ENCODE results near the gene DNAJB6.

Gene DNAJB6

GRCh38 chr7:157396316-157397035, 59.7 kb downstream of the DNAJB6 start:
- DNase-seq (ENCODE audit: low spot score): no peak

DNA sequence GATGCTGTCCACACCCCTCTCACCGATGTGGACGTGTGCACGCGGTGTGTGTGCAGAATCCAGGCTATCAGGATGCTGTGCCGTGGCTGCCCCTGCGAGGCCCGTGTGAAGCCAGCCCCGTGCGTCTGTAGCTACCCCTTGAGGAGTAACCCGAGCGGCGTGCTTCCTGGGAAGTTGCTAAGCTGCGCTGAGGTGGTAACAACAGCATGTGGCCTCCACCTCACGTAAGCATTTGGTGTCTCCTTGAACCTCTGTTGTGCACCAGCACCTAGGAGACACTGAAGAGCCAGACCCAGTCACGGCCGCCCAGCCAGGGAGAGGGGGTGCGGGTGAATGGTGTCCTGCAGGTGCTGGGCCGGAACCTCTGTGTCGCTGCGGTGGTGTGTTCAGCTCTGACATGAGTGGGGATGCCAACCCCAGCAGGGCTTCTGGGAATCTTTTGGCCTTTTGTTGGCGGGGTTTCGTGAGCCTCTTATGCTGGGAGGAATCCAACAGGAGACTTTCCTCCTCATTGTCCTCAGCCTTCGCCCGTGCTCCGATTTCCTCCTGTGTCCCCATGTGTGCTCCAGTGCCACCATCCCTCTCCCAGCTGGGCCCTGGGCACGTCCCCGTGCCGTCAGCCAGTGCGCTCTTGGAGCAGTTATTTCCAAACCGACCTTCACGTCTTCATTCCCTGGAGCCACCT, 60.4 kb downstream of the DNAJB6 start:
- no peak for DNase-seq (ENCODE audit: low spot score)

- peak; percentile 72 for DNase-seq (ENCODE audit: low spot score)
Measured at GRCh38 chr7:157397731-157398691, 61.2 kb downstream of the DNAJB6 start.

GRCh38 chr7:157399086-157399687, 62.4 kb downstream of the DNAJB6 start:
- DNase-seq (ENCODE audit: low spot score): no peak

DNA sequence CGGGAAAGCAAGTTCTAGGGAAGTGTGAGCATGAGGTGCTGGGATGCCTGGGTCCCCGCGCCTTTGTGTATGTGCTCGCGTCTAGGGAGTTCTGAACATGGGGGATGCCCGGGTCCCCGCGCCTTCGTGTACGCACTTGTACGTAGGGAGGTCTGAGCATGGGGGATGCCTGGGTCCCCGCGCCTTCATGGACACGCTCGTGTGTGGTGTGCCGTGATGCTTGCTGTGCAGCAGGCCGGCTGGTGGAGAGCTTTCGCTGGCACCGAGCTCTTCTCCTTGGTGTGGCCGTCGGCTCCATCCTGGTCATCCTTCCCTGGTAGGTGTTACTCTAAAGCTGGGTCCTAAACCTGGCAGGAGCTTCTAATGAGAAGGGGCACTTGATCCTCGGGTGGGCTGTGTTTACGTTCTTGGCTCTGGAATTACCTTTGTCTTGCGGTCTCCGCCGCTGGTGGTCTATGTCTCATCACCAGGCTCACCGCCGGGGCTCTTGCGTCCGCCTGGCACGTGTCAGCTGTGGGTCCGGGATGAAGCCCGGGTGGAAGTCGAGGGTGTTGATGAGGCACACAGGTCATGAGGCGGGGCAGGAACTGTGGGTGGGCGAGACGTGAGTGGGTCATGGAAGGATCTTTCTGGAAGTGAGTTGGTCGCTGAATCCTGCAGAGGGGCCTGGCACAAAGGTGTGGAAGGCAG, 63.5 kb downstream of the DNAJB6 start:
- no peak for DNase-seq (ENCODE audit: low spot score)

GRCh38 chr7:157401567-157402387, 65.0 kb downstream of the DNAJB6 start:
- DNase-seq (ENCODE audit: low spot score): no peak

DNA sequence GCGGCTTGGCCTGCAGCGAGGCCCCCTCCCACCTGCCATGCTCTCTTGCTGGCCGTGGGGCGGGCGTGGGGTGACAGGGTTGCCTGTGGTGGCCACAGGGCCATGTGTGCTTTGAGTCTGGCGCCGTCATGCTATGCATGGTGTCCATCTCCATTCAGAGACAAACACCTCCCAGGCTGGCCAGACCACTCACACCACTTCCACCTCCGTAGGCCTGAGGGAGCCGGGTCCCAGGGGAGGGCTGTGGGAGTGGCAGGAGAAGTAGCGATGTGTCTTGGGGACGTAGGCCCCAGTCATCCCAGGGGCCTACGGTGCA, 65.5 kb downstream of the DNAJB6 start:
- no peak for DNase-seq (ENCODE audit: low spot score)

- no peak for DNase-seq (ENCODE audit: low spot score)
Measured at GRCh38 chr7:157402911-157403534, 66.2 kb downstream of the DNAJB6 start.

DNA sequence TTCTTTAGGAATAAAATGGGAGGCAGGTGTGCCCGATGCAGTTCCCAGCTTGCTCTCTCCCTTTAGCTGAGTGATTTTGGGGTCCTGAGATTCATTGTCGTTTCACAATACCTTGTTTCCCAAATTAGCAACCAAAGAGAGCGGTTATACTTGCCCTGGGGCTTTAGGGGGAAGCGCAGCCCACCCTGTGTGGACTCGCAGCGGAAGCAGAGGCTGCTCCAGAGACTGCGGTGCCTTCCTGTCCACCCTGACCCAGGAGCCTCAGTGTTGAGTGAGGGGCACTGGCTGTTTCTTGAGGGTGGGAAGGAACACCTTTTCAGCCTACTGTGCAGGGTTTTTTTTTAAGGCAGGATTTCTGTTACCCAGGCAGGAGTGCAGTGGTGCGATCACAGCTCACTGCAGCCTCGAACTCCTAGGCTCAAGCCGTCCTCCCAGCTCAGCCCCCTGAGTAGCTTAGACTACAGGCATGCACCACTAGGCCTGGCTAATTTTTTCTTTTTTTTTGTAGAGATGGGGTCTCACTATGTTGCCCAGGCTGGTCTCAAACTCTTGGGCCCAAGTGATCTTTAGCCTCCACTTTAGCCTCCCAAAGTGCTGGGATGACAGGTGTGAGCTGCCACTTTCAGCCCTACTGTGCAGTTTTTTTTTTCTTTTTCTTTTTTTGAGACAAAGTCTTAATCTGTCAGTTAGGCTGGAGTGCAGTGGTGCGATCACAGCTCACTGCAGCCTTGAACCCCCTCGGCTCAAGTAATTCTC, 67.0 kb downstream of the DNAJB6 start:
- no peak for DNase-seq (ENCODE audit: low spot score)

GRCh38 chr7:157404845-157405481, 68.2 kb downstream of the DNAJB6 start:
- no peak for DNase-seq (ENCODE audit: low spot score)

- DNase-seq (ENCODE audit: low spot score): no peak
Measured at GRCh38 chr7:157405501-157405900, 68.7 kb downstream of the DNAJB6 start.

DNA sequence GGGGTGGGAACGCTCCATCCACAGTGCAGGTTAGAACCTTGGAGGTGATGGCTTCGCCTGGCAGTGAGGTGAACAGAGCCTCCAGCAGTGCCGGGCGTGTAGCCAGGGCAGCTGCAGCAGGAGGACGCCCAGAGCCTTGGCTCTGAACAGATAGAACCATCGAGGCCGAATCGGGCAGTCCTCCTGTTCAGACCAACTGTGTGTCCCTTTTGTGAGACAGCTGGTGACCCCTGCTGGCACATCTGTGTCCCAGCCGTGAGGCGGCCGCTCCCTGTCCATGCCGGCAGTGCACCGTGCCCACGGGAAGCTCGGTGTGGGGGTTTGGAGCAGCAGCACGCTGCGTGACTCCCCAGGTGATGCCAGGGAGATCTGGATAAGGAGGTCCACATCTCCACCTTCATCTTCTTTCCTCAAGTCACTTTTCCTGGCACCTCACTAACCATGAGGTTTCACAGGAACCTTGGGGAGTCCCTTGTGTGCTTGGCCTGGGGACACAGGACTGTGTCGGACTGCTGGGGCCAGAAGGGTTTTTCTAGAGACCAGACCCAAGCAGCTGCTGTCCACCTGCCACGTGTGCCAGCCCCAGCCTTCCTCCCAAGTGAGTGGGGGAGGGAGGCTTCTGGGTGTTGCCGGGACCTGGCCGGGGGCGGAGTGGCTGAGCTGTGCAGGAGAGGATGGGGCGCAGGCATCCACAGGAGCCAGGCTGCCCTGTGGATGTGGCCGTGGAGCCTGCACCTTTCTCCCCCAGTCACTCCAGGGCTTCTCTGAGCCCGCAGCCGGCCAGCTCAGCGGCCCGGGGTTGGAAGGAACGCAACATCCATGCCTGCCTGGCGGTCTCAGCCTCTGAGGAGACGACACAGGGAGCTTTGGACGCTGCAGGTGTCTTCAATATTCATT, 69.4 kb downstream of the DNAJB6 start:
- DNase-seq (ENCODE audit: low spot score): peak; percentile 52

- DNase-seq (ENCODE audit: low spot score): peak; percentile 24
Measured at GRCh38 chr7:157406971-157407370, 70.2 kb downstream of the DNAJB6 start.

- DNase-seq (ENCODE audit: low spot score): peak; percentile 24
Measured at GRCh38 chr7:157407512-157408257, 70.9 kb downstream of the DNAJB6 start.

DNA sequence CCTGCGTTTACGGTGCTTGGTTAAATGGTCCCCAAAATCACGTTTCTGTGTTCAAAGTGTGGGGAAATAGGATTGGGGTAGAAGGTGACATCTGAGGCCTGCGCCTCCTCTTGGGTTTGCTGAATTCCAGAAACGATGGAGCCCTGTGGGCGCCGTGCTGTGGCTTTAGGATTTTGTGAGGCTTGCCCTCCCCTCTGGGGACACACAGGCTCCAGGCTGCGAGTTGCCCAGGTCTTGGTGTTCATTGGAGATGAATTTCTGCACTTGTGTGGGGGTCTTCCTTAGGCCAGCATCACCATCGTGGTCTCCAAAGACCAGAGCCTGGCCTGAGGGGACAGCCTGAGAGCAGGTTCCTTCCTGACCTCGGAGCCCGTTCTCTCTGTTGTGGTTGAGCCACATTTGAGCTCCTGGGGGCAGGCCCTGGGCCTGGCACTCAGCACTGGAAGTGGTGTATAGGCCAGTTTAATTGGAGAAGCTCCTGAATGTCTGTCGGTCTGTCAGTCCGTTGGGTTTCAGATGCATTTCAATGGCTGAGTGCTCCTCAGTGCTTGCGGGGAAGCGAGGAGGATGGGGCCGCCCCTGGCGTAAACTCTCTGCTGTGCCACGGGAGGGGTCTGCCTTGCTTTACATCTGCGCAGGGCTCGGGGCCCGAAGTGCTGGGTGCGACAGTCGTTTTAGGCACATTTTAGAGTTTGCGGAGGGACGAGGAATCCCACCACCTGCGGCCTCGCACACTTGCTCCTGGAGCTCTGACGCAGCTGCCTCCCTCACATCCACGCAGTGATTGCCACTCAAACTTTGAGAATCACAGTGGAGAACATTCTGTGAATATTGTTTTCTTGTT, 71.7 kb downstream of the DNAJB6 start:
- no peak for DNase-seq (ENCODE audit: low spot score)

DNA sequence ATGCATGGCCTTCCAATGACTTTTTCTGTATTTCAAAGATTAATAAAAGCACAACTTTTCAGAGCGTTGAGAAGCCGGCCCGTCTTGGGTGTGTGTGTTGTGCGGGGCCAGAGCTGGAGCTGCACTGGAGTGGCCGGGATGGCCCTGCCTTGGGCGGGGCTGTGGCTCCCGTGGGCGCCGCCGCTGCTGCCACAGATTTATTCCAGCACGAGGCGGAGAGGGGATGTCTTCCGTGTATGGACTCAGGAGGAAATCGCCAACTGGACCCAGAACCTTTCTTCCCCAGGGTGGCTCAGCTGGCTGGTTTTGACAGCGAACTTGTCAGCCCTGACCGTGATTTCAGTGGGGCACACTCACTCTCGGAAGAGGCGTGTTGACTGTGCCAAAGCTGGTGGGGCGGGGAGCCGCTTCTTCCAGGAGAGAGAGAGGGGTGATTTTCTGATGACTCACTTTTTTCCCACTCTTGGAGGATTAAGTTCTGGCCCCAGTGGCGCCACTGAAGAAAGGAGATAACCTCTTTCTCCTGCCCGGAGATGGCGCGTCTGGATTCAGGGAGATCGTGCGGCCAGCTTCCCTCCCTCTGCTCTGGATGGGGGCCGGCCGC, 72.4 kb downstream of the DNAJB6 start:
- DNase-seq (ENCODE audit: low spot score): no peak
